Jurkat, Clone E6-1 (cell line): ENCODE data around the gene KREMEN1.

Experiments used
- DNase-seq: peaks from one replicate; pipeline ENCODE4 v3.0.0-alpha.2; 2011; ENCODE audit warnings: low read depth, low spot score
- H3K4me3 ChIP-seq: 2 replicates; pipeline ENCODE4 v1.5.1; 2011; ENCODE audit warnings: mild to moderate bottlenecking, low read length, control low read depth, moderate library complexity

The KREMEN1 gene

GRCh38 chr22:29157759-29158535 lies 85.1 kb downstream of the KREMEN1 start:
- DNase-seq: no peak
- H3K4me3 ChIP-seq: no peak overlapping the region

- H3K4me3 ChIP-seq: no peak overlapping the region
- DNase-seq: no peak
These were observed 85.7 kb downstream of the KREMEN1 start for GRCh38 chr22:29158546-29158945.

GRCh38 chr22:29163808-29164207 lies 91.0 kb downstream of the KREMEN1 start:
- H3K4me3 ChIP-seq: no peak overlapping the region
- no peak for DNase-seq

- DNase-seq: no peak
These were observed 92.7 kb downstream of the KREMEN1 start for GRCh38 chr22:29165321-29166060.

GRCh38 chr22:29166180-29166579 lies 93.3 kb downstream of the KREMEN1 start:
- no peak overlapping the region for H3K4me3 ChIP-seq
- DNase-seq: no peak

More at GRCh38 chr22:29165321-29166060, 92.7 kb downstream of the KREMEN1 start:
- no peak overlapping the region for H3K4me3 ChIP-seq

GRCh38 chr22:29167032-29167911 lies 94.4 kb downstream of the KREMEN1 start:
- peak; percentile 96 for DNase-seq
- peak overlapping the region; percentile 2 for H3K4me3 ChIP-seq

GRCh38 chr22:29171721-29172120 lies 98.9 kb downstream of the KREMEN1 start:
- DNase-seq: no peak
- H3K4me3 ChIP-seq: no peak overlapping the region

- no peak for DNase-seq
- H3K4me3 ChIP-seq: no peak overlapping the region
These were observed 99.4 kb downstream of the KREMEN1 start for GRCh38 chr22:29172216-29172615.

GRCh38 chr22:29175312-29175835 lies 102.5 kb downstream of the KREMEN1 start:
- no peak overlapping the region for H3K4me3 ChIP-seq
- DNase-seq: no peak

GRCh38 chr22:29183971-29184848 lies 111.4 kb downstream of the KREMEN1 start:
- no peak overlapping the region for H3K4me3 ChIP-seq

GRCh38 chr22:29184849-29185490 lies 112.1 kb downstream of the KREMEN1 start:
- no peak for DNase-seq

More at GRCh38 chr22:29183971-29184848, 111.4 kb downstream of the KREMEN1 start:
- DNase-seq: no peak

GRCh38 chr22:29186302-29186701 lies 113.5 kb downstream of the KREMEN1 start:
- H3K4me3 ChIP-seq: no peak overlapping the region
- no peak for DNase-seq

More at GRCh38 chr22:29184849-29185490, 112.1 kb downstream of the KREMEN1 start:
- H3K4me3 ChIP-seq: no peak overlapping the region

GRCh38 chr22:29187831-29188230 lies 115.0 kb downstream of the KREMEN1 start:
- no peak overlapping the region for H3K4me3 ChIP-seq
- no peak for DNase-seq

- no peak overlapping the region for H3K4me3 ChIP-seq
- no peak for DNase-seq
These were observed 117.2 kb downstream of the KREMEN1 start for GRCh38 chr22:29190051-29190450.

GRCh38 chr22:29190918-29191317 lies 118.1 kb downstream of the KREMEN1 start:
- DNase-seq: no peak
- no peak overlapping the region for H3K4me3 ChIP-seq

- H3K4me3 ChIP-seq: no peak overlapping the region
- no peak for DNase-seq
These were observed 120.2 kb downstream of the KREMEN1 start for GRCh38 chr22:29193021-29193420.

- no peak overlapping the region for H3K4me3 ChIP-seq
- no peak for DNase-seq
These were observed 121.3 kb downstream of the KREMEN1 start for GRCh38 chr22:29194184-29194583.
